IMR-90 (cell line): ENCODE data around the gene PON2. TPM values are rescaled to one million over a fixed set of nuclear protein-coding genes. Genes with fewer than 3 reads are reported as not detected.

Source experiments
- ATAC-seq: fragments of 200-7000 bp; cut with Tn5 transposase; 2 replicates; pipeline ENCODE4 v1.9.1; 2020; ENCODE audit warnings: low read depth, mild to moderate bottlenecking, moderate library complexity
- BruUV-seq: library from RNA; stranded (reverse); fragments of 400-500 nt; replicated peaks from 2 replicates; lab custom pipeline; 2021; lab: Mats Ljungman, UMichigan
- CTCF ChIA-PET: fragments of 300-600 bp; formaldehyde crosslinking; extraction: SDS; loops from one replicate; lab custom pipeline; 2021; ENCODE audit warnings: antibody characterized with exemption; lab: Yijun Ruan, JAX
- POLR2A ChIA-PET: fragments of 300-600 bp; sonication (Branson Sonifier 250); formaldehyde crosslinking; loops from one replicate; lab custom pipeline; 2022; ENCODE audit warnings: antibody characterized with exemption; ENCODE audit not compliant: unreplicated experiment; lab: Charles Lee
- DNase-seq: peaks from one replicate; pipeline ENCODE4 v3.0.0; 2013
- H2AFZ ChIP-seq: replicated peaks from 2 replicates; pipeline ENCODE3; 2013; ENCODE audit warnings: low read length, mild to moderate bottlenecking; ENCODE audit not compliant: poor library complexity
- H2AK5ac ChIP-seq: 2 replicates; pipeline ENCODE4 v1.6.1; 2013; ENCODE audit warnings: low read depth, low read length, inconsistent platforms
- H2AK9ac ChIP-seq: replicated peaks from 2 replicates; pipeline ENCODE3; 2013; ENCODE audit warnings: mild to moderate bottlenecking, low read depth, low read length, moderate library complexity; ENCODE audit not compliant: poor library complexity
- H2BK120ac ChIP-seq: 2 replicates; pipeline ENCODE4 v1.6.1; 2013; ENCODE audit warnings: low read depth, low read length, inconsistent platforms
- H2BK15ac ChIP-seq: 3 replicates; pipeline ENCODE4 v1.6.1; 2013; ENCODE audit warnings: low read depth, low read length, inconsistent platforms
- H2BK20ac ChIP-seq: 2 replicates; pipeline ENCODE4 v1.6.1; 2013; ENCODE audit warnings: low read depth, mild to moderate bottlenecking, inconsistent platforms, low read length, moderate library complexity
- H2BK5ac ChIP-seq: 2 replicates; pipeline ENCODE4 v1.6.1; 2013; ENCODE audit warnings: mild to moderate bottlenecking, low read depth, low read length, inconsistent platforms; ENCODE audit not compliant: poor library complexity, severe bottlenecking
- H3K14ac ChIP-seq: replicated peaks from 2 replicates; pipeline ENCODE4 v1.6.1; 2013; ENCODE audit warnings: low read depth, low read length, inconsistent platforms
- H3K18ac ChIP-seq: 2 replicates; pipeline ENCODE4 v1.6.1; 2013; ENCODE audit warnings: low read depth, low read length, control low read depth
- H3K23ac ChIP-seq: 2 replicates; pipeline ENCODE4 v1.6.1; 2013; ENCODE audit warnings: low read depth, low read length, inconsistent platforms
- H3K27ac ChIP-seq: 2 replicates; pipeline ENCODE4 v1.5.1; 2013; ENCODE audit warnings: mild to moderate bottlenecking, control low read depth, low read length; ENCODE audit not compliant: insufficient read depth
- H3K27me3 ChIP-seq: 2 replicates; pipeline ENCODE4 v1.6.1; 2013; ENCODE audit warnings: low read length; ENCODE audit not compliant: control insufficient read depth, insufficient read depth
- H3K36me3 ChIP-seq: 2 replicates; pipeline ENCODE4 v1.6.1; 2013; ENCODE audit warnings: low read length, mixed read lengths; ENCODE audit not compliant: control insufficient read depth, insufficient read depth
- H3K4ac ChIP-seq: 2 replicates; pipeline ENCODE4 v1.6.1; 2013; ENCODE audit warnings: low read depth, low read length, inconsistent platforms
- H3K4me1 ChIP-seq: 2 replicates; pipeline ENCODE4 v1.6.1; 2013; ENCODE audit warnings: low read length, mixed read lengths; ENCODE audit not compliant: control insufficient read depth, insufficient read depth
- H3K4me2 ChIP-seq: 2 replicates; pipeline ENCODE4 v1.6.1; 2013; ENCODE audit warnings: low read depth, mild to moderate bottlenecking, control low read depth, low read length, moderate library complexity
- H3K4me3 ChIP-seq: 2 replicates; pipeline ENCODE4 v1.5.1; 2013; ENCODE audit warnings: low read depth, mild to moderate bottlenecking, control low read depth, low read length, moderate library complexity; ENCODE audit not compliant: insufficient read depth
- H3K56ac ChIP-seq: 2 replicates; pipeline ENCODE4 v1.6.1; 2013; ENCODE audit warnings: low read length, inconsistent platforms; ENCODE audit not compliant: insufficient read depth; ENCODE audit errors: extremely low read depth
- H3K79me1 ChIP-seq, 2 experiments: 2 replicates each; pipeline ENCODE4 v1.6.1; 2013; ENCODE audit warnings: low read length in 2 of 2, inconsistent platforms in 1 of 2, low read depth in 1 of 2
- H3K9ac ChIP-seq: 2 replicates; pipeline ENCODE4 v1.6.1; 2013; ENCODE audit warnings: low read depth, low read length, control low read depth
- H3K9me1 ChIP-seq: 2 replicates; pipeline ENCODE4 v1.6.1; 2013; ENCODE audit warnings: low read length, inconsistent platforms; ENCODE audit not compliant: insufficient read depth
- H3K9me3 ChIP-seq: 2 replicates; pipeline ENCODE4 v1.6.1; 2013; ENCODE audit warnings: low read length; ENCODE audit not compliant: control insufficient read depth, insufficient read depth
- H4K20me1 ChIP-seq: 2 replicates; pipeline ENCODE4 v1.6.1; 2013; ENCODE audit warnings: low read length, inconsistent platforms; ENCODE audit not compliant: insufficient read depth
- H4K5ac ChIP-seq: 2 replicates; pipeline ENCODE4 v1.6.1; 2013; ENCODE audit warnings: mild to moderate bottlenecking, low read depth, low read length, control low read depth
- H4K8ac ChIP-seq, 2 experiments: 2 replicates each; pipeline ENCODE4 v1.6.1; 2013; ENCODE audit warnings: low read depth in 2 of 2, low read length in 2 of 2, control low read depth in 1 of 2, inconsistent platforms in 1 of 2
- H4K91ac ChIP-seq: 2 replicates; pipeline ENCODE4 v1.6.1; 2013; ENCODE audit warnings: low read depth, low read length, inconsistent platforms; ENCODE audit not compliant: insufficient read depth
- BHLHE40 ChIP-seq: fragments of 150-350 bp; IDR thresholded peaks from 2 replicates; pipeline ENCODE4 v1.6.1; 2016; ENCODE audit warnings: mild to moderate bottlenecking, low read depth, low read length
- CEBPB ChIP-seq: IDR thresholded peaks from 2 replicates; pipeline ENCODE4 v1.6.1; 2012; ENCODE audit warnings: low read depth, low read length, improper control_type of control experiment
- CHD1 ChIP-seq: IDR thresholded peaks from 2 replicates; pipeline ENCODE4 v1.6.1; 2012; ENCODE audit warnings: low read depth, low read length, improper control_type of control experiment
- FOS ChIP-seq: fragments of 150-350 bp; IDR thresholded peaks from 2 replicates; pipeline ENCODE4 v1.6.1; 2016; ENCODE audit warnings: low read depth, low read length
- MAFK ChIP-seq: IDR thresholded peaks from 2 replicates; pipeline ENCODE4 v1.6.1; 2012; ENCODE audit warnings: low read depth, low read length, improper control_type of control experiment
- MAZ ChIP-seq: IDR thresholded peaks from 2 replicates; pipeline ENCODE4 v1.6.1; 2012; ENCODE audit warnings: low read depth, mild to moderate bottlenecking, low read length, improper control_type of control experiment, moderate library complexity, borderline replicate concordance
- MXI1 ChIP-seq: IDR thresholded peaks from 2 replicates; pipeline ENCODE4 v1.6.1; 2012; ENCODE audit warnings: low read depth, mild to moderate bottlenecking, low read length, moderate library complexity, borderline replicate concordance
- NFE2L2 ChIP-seq: fragments of 150-350 bp; IDR thresholded peaks from 2 replicates; pipeline ENCODE4 v1.6.1; 2016; ENCODE audit warnings: low read depth, mild to moderate bottlenecking, low read length
- POLR2A ChIP-seq: IDR thresholded peaks from 2 replicates; pipeline ENCODE4 v1.6.1; 2012; ENCODE audit warnings: mild to moderate bottlenecking, low read depth, low read length
- RAD21 ChIP-seq: IDR thresholded peaks from 2 replicates; pipeline ENCODE4 v1.6.1; 2012; ENCODE audit warnings: low read length, improper control_type of control experiment
- RCOR1 ChIP-seq: IDR thresholded peaks from 2 replicates; pipeline ENCODE4 v1.6.1; 2012; ENCODE audit warnings: mild to moderate bottlenecking, low read length, improper control_type of control experiment; ENCODE audit not compliant: insufficient replicate concordance
- RFX5 ChIP-seq: IDR thresholded peaks from 2 replicates; pipeline ENCODE4 v1.8.0; 2012; ENCODE audit warnings: low read depth, mild to moderate bottlenecking, low read length, moderate library complexity
- SMC3 ChIP-seq: fragments of 150-350 bp; IDR thresholded peaks from 2 replicates; pipeline ENCODE4 v1.6.1; 2016; ENCODE audit warnings: low read depth, mild to moderate bottlenecking, antibody characterized with exemption, low read length, moderate library complexity
- WGBS, 2 experiments: methylation state at CpG; one replicate each; pipeline versions ENCODE4 v1.1.5 to v1.1.7; 2013; ENCODE audit warnings: missing lambda C conversion rate in 2 of 2; ENCODE audit not compliant: insufficient read length in 1 of 2; ENCODE audit errors: extremely low coverage in 2 of 2; 5-methylcytosine and 5-hydroxymethylcytosine counted together
- dilution Hi-C: fragments of 300-500 bp; cut with HindIII; formaldehyde crosslinking; loops from one replicate; pipeline ENCODE4 v1.14.3; 2018; ENCODE audit warnings: low sequenced_read_pairs; ENCODE audit not compliant: unreplicated experiment
- in situ Hi-C: fragments of 300-500 bp; cut with MboI; formaldehyde crosslinking; loops from 3 replicates; pipeline ENCODE4 v1.14.3; 2019; ENCODE audit warnings: low sequenced_read_pairs, inconsistent platforms, mixed read lengths
- intact Hi-C: fragments of 100-400 bp; cut with micrococcal nuclease; formaldehyde crosslinking; loops from 2 replicates; pipeline ENCODE4 v1.10.0; 2022
- polyA plus RNA-seq, 3 experiments: library from polyadenylated mRNA; depleted of rRNA; stranded (reverse); fragments of >200 nt; gene quantifications; 2 replicates each; pipeline ENCODE4 v1.2.3, GENCODE V29; 2012; ENCODE audit warnings: low replicate concordance in 1 of 3
- total RNA-seq: library from RNA; depleted of rRNA; stranded (reverse); fragments of >200 nt; gene quantifications from 2 replicates; pipeline ENCODE4 v1.2.3, GENCODE V29; 2012
- TF ChIP-seq, protein P1 (sequence below): fragments of 150-350 bp; IDR thresholded peaks from 2 replicates; pipeline ENCODE4 v1.6.1; 2016; ENCODE audit warnings: low read depth, mild to moderate bottlenecking, low read length, moderate library complexity, borderline replicate concordance
- TF ChIP-seq, protein P2 (sequence below): fragments of 150-350 bp; IDR thresholded peaks from 2 replicates; pipeline ENCODE4 v1.6.1; 2017; ENCODE audit warnings: mild to moderate bottlenecking, antibody characterized with exemption, low read length, low read depth
- TF ChIP-seq, protein P3 (sequence below): conservative IDR thresholded peaks from 2 replicates; pipeline ENCODE4 v1.5.1; 2012; ENCODE audit warnings: mild to moderate bottlenecking, low read depth, low read length, improper control_type of control experiment

PON2 gene
- total and polyA plus RNA-seq, 2 of the 4 experiments (the other 2 are of a cell fraction) = 36.2 to 65.7 TPM

DNA sequence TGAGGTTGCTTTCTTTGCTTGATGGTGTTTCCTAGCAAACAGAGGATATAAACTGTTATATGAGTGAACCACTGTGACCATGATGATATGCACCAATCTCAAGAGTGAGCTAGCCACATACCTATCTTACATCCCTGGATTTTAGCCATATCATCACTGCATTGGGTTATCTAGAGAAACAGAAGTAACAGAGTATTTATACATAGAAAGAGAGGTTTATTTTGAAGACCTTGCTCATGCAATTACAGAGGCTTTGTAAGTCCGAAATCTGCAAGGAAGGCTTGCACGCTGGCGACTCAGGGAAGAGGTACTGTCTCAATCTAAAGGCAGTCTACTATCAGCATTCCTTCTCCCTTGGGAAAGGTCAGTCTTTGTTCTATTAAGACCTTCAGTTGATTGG, 11.8 kb upstream of the PON2 start:
- H4K91ac ChIP-seq = no peak overlapping the region
- no peak overlapping the region for H4K8ac ChIP-seq
- no peak overlapping the region for H3K23ac ChIP-seq
- WGBS, 2 experiments = no CpG with 5 or more reads among the region's 3 CpGs
- ChIA-PET CTCF (interaction anchor here (0.6 kb wide), 1 partner anchor 1347 kb away, joined by 4 read pairs; no protein-coding TSS in a partner anchor), POLR2A (no interaction called here)
- H2AFZ ChIP-seq = no peak overlapping the region
- no peaks in the 10 kb centered on the region for H3K27me3 ChIP-seq
- no peak overlapping the region for H3K27ac ChIP-seq
- H3K4me3 ChIP-seq = no peak overlapping the region
- no peaks in the 10 kb centered on the region for H3K4me1 ChIP-seq
- no peaks in the 10 kb centered on the region for H4K20me1 ChIP-seq
- in situ Hi-C loops = no loop called here
- H2BK15ac ChIP-seq = no peak overlapping the region
- intact Hi-C loops = no loop called here
- H3K18ac ChIP-seq = no peak overlapping the region
- no peak for ATAC-seq
- DNase-seq = no peak
- no peak overlapping the region for H2BK120ac ChIP-seq
- no peaks in the 10 kb centered on the region for H3K9me1 ChIP-seq
- BruUV-seq = no TSS peak
- no peak overlapping the region for H2BK5ac ChIP-seq
- no peaks in the 10 kb centered on the region for H3K79me1 ChIP-seq
- H2BK20ac ChIP-seq = no peak overlapping the region
- dilution Hi-C loops = no loop called here
- H3K9ac ChIP-seq = no peak overlapping the region
- H3K56ac ChIP-seq = no peak overlapping the region
- H3K36me3 ChIP-seq = no peaks in the 10 kb centered on the region
- H3K14ac ChIP-seq = no peak overlapping the region
- H3K9me3 ChIP-seq = no peaks in the 10 kb centered on the region
- no peak overlapping the region for H3K4ac ChIP-seq
- H3K4me2 ChIP-seq = no peak overlapping the region
- H2AK5ac ChIP-seq = no peak overlapping the region
- H4K5ac ChIP-seq = no peak overlapping the region
- H2AK9ac ChIP-seq = no peak overlapping the region
- TF ChIP-seq, protein P1, sequence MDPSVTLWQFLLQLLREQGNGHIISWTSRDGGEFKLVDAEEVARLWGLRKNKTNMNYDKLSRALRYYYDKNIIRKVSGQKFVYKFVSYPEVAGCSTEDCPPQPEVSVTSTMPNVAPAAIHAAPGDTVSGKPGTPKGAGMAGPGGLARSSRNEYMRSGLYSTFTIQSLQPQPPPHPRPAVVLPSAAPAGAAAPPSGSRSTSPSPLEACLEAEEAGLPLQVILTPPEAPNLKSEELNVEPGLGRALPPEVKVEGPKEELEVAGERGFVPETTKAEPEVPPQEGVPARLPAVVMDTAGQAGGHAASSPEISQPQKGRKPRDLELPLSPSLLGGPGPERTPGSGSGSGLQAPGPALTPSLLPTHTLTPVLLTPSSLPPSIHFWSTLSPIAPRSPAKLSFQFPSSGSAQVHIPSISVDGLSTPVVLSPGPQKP = no peak
- TF ChIP-seq RFX5 (no peak), MAFK (no peak), RAD21 (no peak), CEBPB (no peak), MAZ (no peak), NFE2L2 (no peak), MXI1 (no peak), CHD1 (no peak), RCOR1 (no peak), SMC3 (no peak), FOS (no peak), POLR2A (no peak), BHLHE40 (no peak)
- TF ChIP-seq, protein P2, sequence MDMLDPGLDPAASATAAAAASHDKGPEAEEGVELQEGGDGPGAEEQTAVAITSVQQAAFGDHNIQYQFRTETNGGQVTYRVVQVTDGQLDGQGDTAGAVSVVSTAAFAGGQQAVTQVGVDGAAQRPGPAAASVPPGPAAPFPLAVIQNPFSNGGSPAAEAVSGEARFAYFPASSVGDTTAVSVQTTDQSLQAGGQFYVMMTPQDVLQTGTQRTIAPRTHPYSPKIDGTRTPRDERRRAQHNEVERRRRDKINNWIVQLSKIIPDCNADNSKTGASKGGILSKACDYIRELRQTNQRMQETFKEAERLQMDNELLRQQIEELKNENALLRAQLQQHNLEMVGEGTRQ = no peak
- TF ChIP-seq, protein P3, sequence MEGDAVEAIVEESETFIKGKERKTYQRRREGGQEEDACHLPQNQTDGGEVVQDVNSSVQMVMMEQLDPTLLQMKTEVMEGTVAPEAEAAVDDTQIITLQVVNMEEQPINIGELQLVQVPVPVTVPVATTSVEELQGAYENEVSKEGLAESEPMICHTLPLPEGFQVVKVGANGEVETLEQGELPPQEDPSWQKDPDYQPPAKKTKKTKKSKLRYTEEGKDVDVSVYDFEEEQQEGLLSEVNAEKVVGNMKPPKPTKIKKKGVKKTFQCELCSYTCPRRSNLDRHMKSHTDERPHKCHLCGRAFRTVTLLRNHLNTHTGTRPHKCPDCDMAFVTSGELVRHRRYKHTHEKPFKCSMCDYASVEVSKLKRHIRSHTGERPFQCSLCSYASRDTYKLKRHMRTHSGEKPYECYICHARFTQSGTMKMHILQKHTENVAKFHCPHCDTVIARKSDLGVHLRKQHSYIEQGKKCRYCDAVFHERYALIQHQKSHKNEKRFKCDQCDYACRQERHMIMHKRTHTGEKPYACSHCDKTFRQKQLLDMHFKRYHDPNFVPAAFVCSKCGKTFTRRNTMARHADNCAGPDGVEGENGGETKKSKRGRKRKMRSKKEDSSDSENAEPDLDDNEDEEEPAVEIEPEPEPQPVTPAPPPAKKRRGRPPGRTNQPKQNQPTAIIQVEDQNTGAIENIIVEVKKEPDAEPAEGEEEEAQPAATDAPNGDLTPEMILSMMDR = no peak
